VCaP (cell line): ENCODE data around the gene SIPA1L3.
A peak's percentile ranks its signal among the peaks of the same experiment; 100 is the strongest.

Experiments used
- H3K27ac ChIP-seq: fragments of 450-650 bp; 2 replicates; pipeline ENCODE4 v1.5.1; 2017
- CTCF ChIP-seq: fragments of 450-650 bp; conservative IDR thresholded peaks from 2 replicates; pipeline ENCODE4 v1.5.1; 2017; ENCODE audit warnings: mild to moderate bottlenecking, moderate library complexity

Gene SIPA1L3

GRCh38 chr19:38017401-38018151 is 110.6 kb downstream of the SIPA1L3 start:
- H3K27ac ChIP-seq = no peak overlapping the region
- no peak for TF ChIP-seq CTCF

DNA sequence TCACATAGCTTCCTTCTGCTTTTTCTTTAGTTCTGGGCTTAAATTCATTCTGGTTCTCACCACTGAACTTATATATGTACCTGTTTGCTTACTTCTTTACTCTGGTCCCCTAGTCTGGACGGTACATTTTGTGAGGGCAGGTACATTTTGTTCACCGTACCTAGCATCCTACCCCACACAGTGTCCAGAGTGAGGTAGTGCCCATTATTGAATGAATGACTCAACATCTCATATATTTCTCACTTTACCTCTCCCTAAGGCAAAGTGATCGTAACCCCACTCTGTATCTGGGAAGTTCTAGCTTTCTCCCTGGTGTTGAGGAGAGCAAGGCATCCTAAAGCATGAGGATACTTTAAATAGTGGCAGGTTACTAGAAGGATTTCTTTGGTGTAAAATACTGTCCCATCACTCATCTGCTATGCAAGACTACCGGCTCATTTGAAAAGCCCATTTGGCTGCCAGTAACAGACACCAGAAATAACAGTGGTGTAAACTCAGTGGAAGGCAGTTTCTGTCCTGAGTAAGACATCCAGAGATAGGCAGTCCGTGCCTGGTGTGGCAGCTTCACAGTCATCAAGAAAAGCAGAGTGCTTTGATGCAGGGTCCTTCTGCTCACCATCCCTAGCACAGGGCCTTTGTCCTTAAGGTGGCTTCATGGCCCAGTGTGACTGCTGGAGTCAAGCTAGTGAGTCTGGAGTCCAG is 111.8 kb downstream of the SIPA1L3 start:
- no peak for TF ChIP-seq CTCF
- no peak overlapping the region for H3K27ac ChIP-seq

- H3K27ac ChIP-seq = no peak overlapping the region
- no peak for TF ChIP-seq CTCF
These were observed 112.4 kb downstream of the SIPA1L3 start for GRCh38 chr19:38019396-38019724.

DNA sequence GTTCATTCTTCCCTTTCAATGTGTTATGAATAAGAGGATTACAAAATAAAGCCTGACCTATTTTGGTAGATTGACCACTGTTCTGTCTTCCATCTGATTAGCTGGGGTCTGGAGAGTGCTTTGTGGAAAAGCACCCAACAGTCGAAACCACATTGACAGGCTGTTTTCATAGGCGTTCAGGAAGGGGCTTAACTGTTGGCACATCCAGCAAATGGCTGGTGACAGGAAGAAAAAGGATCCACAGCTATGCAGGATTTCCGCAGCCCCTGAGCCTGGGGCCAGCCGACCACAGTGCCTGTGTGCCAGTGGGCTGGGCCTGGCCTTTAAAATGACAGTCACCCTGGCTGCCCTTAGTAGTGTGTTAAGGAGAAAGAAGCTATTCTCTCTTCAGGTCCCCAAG is 113.3 kb downstream of the SIPA1L3 start:
- H3K27ac ChIP-seq = no peak overlapping the region
- TF ChIP-seq CTCF = no peak

DNA sequence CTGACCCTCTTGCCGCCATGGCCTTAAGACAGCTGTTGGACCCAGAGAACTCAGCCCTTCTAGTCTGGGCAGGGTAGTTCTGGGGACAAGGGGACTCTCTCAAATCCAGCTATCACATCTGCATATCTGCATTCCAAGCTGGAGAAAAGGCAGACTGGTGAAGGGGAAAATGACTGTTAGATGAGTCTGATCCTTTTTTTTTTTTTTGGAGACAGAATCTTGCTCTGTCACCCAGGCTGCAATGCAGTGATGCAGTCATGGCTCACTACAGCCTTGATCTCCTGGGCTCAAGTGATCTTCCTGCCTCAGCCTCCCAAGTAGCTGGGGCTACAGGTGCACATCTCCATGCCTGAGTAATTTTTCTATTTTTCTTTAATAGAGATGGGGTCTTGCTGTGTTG is 114.3 kb downstream of the SIPA1L3 start:
- no peak overlapping the region for H3K27ac ChIP-seq
- TF ChIP-seq CTCF = no peak

DNA sequence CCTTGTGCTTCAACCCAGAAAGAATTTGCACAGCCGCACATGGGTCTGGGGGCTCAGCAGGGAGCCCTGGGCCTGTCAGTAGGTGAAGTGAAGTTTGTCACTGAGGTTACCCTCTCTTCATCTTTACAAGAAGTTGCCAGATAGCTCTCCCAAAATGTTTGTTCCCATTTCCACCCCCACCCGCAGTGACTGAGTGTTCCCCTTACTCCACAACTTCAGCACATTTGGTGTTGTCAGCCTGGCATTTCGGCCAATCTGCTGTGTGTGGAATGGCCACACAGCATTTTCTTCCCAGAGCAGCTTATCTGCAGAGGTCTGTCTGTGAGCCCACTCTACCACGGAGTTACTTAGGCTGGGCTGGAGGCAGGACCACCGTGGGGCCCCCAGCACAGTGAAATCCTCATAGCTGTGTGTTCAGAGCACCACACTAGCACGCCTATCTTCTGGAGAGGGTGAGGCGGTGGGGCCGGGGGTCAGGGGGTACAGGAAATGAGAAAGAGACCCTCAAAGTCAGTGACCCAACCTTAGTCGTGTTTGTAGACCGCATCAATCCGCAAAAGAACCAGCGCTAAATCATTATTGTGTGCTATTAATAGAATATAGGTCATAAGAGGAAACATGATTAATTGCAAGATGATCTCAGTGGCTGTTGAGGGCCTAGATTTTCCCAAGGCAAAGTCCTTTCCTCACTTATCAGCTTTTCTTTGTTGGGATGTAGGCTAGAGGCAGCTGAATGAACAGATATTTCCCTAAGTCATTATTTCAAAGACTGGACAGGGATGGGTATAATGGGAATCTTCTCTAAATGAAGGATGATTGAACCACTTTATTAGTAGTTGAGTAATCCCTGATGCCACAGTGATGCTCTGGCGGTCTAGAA is 116.0 kb downstream of the SIPA1L3 start:
- no peak for TF ChIP-seq CTCF
- peak overlapping the region; percentile 66 for H3K27ac ChIP-seq
